Fibroblast of peridontal ligament (primary cell): Measurements from ENCODE around the gene CCRL2.
A peak's percentile ranks its signal among the peaks of the same experiment; 100 is the strongest.
"Not testable (repeated sequence)": the region's sequence is repeated elsewhere in the genome, so short reads cannot be mapped to it uniquely, and the experiment has no call there.

Source experiments
- DNase-seq: peaks from one replicate; pipeline ENCODE4 v3.0.0-alpha.2; 2010; ENCODE audit errors: extremely low read depth

CCRL2 gene

GRCh38 chr3:46405301-46406019 is 1.6 kb upstream of the CCRL2 start:
- DNase-seq: no peak

GRCh38 chr3:46406443-46406787 is 644 bp upstream of the CCRL2 start:
- no peak for DNase-seq

DNA sequence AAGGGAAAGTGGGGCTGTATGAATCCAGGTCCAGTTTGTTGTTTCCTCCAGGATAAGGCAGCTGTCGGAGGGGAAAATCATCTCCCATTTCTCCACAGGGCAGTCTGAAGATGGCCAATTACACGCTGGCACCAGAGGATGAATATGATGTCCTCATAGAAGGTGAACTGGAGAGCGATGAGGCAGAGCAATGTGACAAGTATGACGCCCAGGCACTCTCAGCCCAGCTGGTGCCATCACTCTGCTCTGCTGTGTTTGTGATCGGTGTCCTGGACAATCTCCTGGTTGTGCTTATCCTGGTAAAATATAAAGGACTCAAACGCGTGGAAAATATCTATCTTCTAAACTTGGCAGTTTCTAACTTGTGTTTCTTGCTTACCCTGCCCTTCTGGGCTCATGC is 911 bp downstream of the CCRL2 start:
- no peak for DNase-seq

DNA sequence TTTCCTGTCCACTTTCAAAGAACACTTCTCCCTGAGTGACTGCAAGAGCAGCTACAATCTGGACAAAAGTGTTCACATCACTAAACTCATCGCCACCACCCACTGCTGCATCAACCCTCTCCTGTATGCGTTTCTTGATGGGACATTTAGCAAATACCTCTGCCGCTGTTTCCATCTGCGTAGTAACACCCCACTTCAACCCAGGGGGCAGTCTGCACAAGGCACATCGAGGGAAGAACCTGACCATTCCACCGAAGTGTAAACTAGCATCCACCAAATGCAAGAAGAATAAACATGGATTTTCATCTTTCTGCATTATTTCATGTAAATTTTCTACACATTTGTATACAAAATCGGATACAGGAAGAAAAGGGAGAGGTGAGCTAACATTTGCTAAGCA is 1.8 kb downstream of the CCRL2 start:
- no peak for DNase-seq

DNA sequence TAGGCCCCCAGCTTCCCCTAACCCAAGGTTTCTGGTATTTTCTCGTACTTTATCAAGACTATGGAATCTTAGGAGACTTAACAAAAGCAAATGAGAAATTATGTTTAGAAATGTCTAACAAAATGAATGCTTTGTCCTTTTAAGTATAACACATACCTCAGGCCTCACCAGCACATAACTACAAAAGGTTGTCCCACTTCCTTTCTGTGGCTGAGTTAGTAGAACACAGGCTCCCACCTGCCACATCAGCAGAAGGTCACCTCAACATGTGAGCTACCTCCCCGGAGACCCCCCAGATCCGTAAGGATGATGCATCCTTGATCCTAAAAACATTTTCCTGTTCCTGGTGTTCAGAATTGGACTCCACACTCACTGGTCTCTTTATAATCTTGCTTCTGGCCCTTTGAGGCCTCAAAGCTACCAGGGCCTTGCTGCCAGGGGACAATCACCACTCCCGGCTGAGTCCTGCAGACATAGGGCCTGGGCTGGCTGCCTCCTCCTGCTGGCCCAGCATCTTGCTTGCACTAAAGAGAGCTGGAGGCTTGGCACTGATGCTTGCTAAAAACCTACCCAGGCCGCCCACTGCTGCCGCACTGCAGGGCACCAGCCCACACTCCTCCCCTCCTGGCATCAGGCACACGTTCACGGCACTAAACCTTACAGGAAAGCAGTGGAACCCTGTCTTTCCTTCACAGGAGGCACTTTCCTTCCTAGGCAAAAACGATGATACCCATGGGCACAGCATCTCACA is 2.9 kb downstream of the CCRL2 start:
- DNase-seq: no peak

DNA sequence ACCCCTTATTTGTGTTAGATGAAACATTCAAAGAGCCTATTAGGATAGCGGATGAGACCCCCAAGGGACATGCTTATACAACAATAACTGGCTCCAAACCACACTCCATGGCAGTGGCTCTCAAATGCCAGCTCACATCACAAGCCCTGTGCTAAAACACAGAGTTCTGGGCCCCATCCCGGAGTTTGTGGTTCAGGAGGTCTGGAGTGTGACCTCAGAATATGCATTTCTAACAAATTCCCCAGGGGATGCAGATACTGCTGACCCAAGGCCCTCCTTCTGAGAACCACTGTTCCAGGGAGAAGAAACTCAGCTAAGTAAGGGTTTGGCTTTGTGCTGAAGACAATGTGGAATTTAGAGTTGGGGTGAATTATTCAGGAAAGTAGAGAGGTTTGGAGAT is 3.6 kb downstream of the CCRL2 start:
- DNase-seq: peak; percentile 77

DNA sequence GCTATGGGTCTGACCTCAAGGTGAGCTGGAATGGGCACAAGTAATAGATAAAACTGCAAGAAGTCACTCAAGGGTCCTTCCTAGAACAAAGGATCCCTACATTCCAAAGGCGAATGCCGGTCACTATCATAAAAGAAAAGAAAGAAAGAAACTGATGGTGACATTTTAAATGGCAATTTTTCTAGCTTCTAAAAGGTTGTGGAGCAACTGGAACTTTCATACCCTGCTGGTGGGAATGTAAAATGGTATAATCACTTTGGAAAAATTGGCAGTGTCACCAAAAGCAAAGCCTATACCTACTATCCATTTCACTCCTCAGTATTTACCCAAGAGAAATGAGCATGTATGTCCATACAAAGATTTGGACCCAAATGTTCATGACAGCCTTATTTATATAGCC is 4.2 kb downstream of the CCRL2 start:
- DNase-seq: no peak

GRCh38 chr3:46412786-46413298 is 5.8 kb downstream of the CCRL2 start:
- no peak for DNase-seq

DNA sequence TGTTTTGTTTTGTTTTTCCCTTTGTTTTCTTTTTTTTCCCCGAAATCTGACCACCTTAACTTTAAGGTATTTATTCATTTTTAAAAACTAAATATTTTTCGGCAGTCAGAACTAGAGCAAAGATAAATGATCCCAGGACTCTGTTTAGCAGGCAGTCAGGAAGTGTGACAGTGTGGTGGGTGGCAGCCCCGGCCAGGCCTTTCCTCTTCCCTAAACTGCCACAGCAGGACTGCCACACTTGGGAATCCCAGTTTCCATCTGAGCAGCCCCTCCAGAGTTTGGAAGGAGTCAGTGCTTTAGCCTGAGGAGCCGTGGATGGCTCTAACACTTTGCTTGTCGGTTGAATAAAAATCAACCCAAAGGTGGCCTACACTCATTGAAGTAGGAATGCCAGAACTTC is 6.9 kb downstream of the CCRL2 start:
- no peak for DNase-seq

DNA sequence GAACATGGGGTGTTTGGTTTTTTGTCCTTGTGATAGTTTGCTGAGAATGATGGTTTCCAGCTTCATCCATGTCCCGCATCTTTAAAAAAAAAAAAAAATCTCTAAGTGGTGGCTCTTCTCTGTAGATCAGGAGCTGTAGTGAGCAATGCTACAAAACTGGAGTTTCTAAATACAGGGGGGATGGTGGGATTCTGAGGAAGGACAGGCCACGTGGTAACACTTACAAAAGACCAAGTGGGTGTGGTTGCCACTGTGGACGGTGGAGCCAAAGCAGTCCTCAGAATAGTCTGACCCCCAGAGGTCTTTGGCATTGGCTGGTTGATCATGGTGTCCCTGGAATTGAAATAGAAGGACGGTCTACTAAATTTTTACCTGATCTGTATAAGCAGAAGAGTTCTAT is 7.7 kb downstream of the CCRL2 start:
- no peak for DNase-seq

- peak; percentile 21 for DNase-seq
Observed at GRCh38 chr3:46416125-46416810, 9.2 kb downstream of the CCRL2 start.

DNA sequence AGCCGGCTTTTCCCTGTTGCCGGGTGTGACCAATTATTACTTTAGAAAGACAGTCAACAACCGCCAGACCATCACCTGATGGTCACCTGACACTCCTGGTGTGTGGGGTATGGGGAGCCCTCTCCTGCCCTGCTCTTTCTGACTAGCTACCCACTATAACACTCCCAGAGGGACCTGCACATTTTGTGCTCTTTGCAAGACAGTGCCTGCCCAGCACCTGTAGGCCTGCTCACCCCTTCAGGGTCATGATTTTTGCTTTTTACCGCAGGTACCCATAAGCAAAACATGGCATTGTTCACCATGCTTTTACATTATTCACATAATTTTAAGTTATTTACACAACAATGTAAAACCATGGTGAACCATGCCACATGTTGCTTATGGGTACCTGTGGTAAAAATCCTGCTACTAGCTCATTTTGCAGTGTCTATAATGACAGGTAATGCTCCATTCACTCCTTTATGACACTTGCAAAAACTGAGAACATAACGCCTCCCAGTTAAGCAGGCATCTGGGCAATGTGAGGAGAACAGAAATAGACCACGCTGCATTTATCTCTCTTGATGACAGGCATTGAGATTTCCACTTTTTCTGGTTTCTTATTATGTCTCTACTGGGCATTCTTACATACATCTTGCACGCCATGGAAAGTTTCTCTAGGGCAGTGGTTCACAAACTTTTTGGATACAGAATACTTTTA is 9.9 kb downstream of the CCRL2 start:
- DNase-seq: no peak

GRCh38 chr3:46417841-46418611 is 11.0 kb downstream of the CCRL2 start:
- no peak for DNase-seq

DNA sequence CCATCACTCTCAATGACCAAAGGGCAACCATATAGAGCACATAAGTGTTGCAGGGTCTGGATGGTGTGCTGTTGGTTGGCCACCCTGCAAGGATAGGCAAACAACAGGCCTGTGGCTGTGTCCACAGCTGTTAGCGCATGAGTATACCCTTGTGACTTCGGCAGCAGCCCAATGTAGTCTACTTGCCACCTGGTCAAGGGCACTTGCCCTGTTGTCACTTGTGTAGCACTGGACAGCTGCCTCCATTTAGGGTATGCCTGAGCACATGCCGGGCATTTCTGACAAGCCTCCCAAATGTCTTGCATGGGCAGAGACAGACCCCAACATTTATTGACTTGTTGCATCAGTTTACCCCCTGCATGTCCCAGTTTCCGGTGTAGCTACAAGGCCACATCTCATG is 12.8 kb downstream of the CCRL2 start:
- DNase-seq: no peak

DNA sequence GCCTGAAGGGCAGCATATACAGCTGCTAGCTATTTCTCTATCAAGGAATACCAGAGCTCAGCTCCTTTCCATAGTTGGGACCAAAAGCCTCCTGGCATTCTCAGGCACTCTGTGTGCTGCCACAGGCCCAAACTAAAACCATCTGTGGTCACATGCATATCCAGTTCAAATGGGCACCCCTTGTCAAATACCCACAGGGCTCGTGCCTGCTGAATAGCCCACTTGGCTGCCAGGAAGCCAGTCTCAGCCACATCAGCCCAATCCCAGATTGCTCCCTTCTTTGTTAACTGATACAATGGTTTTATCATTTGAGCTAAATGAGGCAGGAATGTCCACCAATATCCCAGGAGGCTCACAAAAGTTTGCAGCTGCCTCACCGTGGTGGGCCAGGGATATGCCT is 13.9 kb downstream of the CCRL2 start:
- DNase-seq: no peak

DNA sequence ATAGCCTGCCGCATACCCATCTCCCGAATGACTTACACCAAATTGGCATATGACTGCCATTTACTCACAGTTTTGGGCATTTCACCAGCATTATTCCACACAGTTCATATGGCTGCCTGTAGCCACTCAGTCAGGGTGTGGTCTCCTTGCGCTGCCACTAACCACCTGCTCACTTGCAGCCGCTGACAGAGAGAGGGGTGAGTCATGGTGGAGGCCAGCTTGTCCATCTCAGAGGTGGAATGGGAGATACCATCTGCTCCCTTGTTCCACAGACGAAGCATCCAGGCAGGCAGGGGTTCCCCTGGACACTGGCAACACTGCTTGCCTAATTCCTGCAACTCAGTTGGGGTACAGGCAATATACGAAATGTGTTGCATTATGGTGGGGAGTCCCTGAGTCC is 15.6 kb downstream of the CCRL2 start:
- DNase-seq: no peak

- DNase-seq: peak; percentile 25
Observed at GRCh38 chr3:46423588-46423987, 16.5 kb downstream of the CCRL2 start.

DNA sequence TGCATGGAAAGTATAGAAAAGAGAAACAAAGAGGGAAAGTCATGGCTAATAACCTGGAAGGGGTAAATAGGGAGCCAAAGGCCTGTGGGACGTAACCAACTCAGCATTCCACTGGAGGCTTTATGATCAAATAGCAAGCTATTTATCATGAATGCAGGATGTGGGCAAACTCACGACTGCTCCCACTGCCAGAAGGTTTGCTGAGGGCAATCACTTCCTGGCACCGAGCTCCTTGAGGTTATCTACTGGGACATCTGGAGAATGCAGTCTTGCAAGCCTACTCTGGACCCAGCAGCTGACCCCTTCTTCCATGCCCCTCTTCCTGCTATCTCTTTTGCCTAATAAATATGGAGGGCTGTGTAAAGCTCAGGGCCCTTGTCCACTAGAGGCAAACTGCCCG is 19.4 kb downstream of the CCRL2 start:
- not testable (repeated sequence) for DNase-seq

GRCh38 chr3:46427404-46427803 is 20.3 kb downstream of the CCRL2 start:
- DNase-seq: peak; percentile 26

DNA sequence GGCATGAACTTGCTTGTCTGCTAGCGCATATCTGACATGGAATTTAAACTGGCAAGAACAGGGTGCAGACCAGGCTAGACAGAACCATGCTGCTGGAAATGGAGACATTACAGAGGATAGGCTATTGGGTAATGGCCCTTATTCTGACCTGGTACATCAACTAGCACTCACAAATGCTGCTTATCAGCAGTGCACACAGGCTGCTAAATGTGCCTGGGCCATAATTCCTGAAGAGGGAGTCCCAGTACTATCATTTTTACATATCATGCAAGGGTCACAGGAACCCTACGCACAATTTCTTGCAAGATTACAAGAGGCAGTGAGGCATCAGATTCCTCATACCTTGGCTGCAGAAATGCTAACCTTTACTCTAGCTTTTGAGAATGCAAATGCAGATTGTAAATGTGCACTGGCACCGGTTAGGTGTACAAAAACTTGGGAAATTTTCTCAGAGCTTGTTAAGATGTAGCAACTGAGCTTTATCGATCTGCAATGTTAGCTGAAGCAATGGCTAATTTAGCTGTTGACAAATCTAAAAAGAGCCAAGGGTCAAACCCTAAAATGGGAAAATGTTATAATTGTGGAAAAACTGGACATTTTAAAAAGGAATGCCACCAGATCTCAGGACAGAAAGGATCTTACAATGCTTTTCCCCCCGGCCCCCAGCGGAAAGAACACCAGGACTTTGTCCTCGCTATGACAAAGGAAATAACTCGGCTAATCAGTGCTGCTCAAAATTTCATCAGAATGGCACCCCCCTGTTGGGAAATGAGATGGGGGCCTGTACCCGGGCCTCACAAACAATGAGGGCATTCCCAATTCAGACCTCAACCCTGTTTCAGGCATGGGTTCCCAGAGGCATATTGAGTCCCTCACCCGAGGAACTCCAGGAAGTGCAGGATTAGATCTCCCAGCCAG is 21.1 kb downstream of the CCRL2 start:
- DNase-seq: no peak
